Astrocyte (in vitro differentiated cells and primary cell): ENCODE results near the gene LGALS3BP.

Experiments used
- EZH2 ChIP-seq: IDR thresholded peaks from 2 replicates; pipeline ENCODE4 v1.6.1; 2012; ENCODE audit warnings: mild to moderate bottlenecking, low read length, inconsistent platforms; ENCODE audit not compliant: insufficient read depth
- TF ChIP-seq, protein P1 (sequence below): IDR thresholded peaks from 2 replicates; pipeline ENCODE4 v1.5.1; 2011; ENCODE audit warnings: low read depth, mild to moderate bottlenecking, inconsistent platforms, low read length, moderate library complexity; ENCODE audit not compliant: insufficient read depth

DNA sequence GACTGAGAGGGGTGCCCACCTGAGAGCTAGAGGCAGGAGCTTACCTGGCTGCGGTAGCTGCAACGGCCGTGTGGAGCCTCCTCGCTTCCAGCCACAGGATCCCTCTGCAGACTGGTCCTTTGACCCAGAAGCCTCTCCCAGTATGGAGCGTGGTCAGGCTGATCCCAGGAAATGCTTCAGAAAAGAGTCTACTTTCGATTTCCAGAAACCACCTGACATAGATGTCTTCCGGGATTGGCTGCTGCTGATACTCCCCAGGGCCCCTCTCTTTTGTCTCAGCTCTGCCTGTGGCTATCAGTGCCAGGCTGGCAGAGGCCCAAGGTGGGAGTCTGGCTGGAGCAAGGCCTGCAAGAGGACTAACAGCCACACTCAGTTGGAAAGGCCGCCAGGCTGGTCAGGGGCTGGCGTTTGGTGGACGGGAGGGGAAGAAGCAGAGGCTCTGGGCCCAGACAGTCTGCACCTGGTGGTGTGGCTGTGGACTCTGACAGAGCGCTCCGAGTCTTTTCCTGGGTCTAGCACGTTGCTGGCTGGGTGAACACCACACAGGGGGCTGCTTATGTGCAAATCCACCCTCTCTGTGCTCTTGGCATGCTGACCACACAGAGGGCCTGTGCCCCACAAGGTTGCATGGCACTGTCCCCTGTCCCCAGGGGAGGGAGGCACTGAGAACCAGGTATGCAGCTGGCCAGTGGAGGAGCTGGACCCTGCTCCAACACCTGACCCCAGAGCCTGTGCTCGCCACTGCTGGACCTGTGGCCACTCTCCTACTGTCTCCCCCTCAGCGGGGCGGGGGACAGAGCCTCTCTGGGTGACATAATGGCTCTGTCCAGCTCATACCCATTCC lies at the start of gene LGALS3BP:
- TF ChIP-seq, protein P1, sequence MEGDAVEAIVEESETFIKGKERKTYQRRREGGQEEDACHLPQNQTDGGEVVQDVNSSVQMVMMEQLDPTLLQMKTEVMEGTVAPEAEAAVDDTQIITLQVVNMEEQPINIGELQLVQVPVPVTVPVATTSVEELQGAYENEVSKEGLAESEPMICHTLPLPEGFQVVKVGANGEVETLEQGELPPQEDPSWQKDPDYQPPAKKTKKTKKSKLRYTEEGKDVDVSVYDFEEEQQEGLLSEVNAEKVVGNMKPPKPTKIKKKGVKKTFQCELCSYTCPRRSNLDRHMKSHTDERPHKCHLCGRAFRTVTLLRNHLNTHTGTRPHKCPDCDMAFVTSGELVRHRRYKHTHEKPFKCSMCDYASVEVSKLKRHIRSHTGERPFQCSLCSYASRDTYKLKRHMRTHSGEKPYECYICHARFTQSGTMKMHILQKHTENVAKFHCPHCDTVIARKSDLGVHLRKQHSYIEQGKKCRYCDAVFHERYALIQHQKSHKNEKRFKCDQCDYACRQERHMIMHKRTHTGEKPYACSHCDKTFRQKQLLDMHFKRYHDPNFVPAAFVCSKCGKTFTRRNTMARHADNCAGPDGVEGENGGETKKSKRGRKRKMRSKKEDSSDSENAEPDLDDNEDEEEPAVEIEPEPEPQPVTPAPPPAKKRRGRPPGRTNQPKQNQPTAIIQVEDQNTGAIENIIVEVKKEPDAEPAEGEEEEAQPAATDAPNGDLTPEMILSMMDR = no peak
- no peak for TF ChIP-seq EZH2
